Prostate gland (tissue), 2 donors: ENCODE data around the gene PRIMA1. TPM values are rescaled to one million over a fixed set of nuclear protein-coding genes. Genes with fewer than 3 reads are reported as not detected.

ENCODE experiments used
- DNase-seq: peaks from one replicate; pipeline ENCODE4 v3.0.0-alpha.2; 2019; ENCODE audit warnings: low spot score
- H3K27ac ChIP-seq, 2 donors: fragments of 200-600 bp; sonication (generic); 2 replicates each; pipeline ENCODE4 v1.5.1; 2017 to 2019
- H3K27me3 ChIP-seq: fragments of 200-600 bp; sonication (generic); replicated peaks from 2 replicates; pipeline ENCODE4 v1.5.1; 2019; ENCODE audit not compliant: insufficient read depth
- H3K36me3 ChIP-seq, 2 donors: fragments of 200-600 bp; sonication (generic); 1 replicate in 1 of 2; 2 replicates in 1 of 2; pipeline versions ENCODE4 v1.5.1 to v1.8.1; 2017 to 2019
- H3K4me1 ChIP-seq: fragments of 200-600 bp; sonication (generic); replicated peaks from 2 replicates; pipeline ENCODE4 v1.5.1; 2019
- H3K4me3 ChIP-seq, 2 donors: fragments of 200-600 bp; sonication (generic); 2 replicates each; pipeline ENCODE4 v1.5.1; 2017 to 2019
- H3K9me3 ChIP-seq: fragments of 200-600 bp; sonication (generic); 2 replicates; pipeline ENCODE4 v1.5.1; 2017
- CTCF ChIP-seq, 4 experiments: fragments of 200-600 bp in 2 of 4; fragments of 450-650 bp in 2 of 4; sonication (generic) in 2 of 4; IDR thresholded peaks; 1 replicate in 3 of 4; 2 replicates in 1 of 4; pipeline ENCODE4 v1.5.1; 2016 to 2019; ENCODE audit warnings: antibody characterized with exemption in 4 of 4, mild to moderate bottlenecking in 2 of 4, moderate library complexity in 2 of 4
- POLR2A ChIP-seq: fragments of 450-650 bp; IDR thresholded peaks from one replicate; pipeline ENCODE4 v1.6.1; 2016; ENCODE audit warnings: antibody characterized with exemption, mild to moderate bottlenecking
- POLR2AphosphoS5 ChIP-seq: sonication (generic); formaldehyde crosslinking; IDR thresholded peaks from one replicate; pipeline ENCODE4 v1.6.1; 2017; ENCODE audit warnings: antibody characterized with exemption
- WGBS: methylation state at CpG from one replicate; pipeline ENCODE4 v1.1.5; 2018; 5-methylcytosine and 5-hydroxymethylcytosine counted together
- intact Hi-C: fragments of 100-400 bp; cut with DNase I; formaldehyde crosslinking; loops from one replicate; pipeline ENCODE4 v1.14.2; 2022
- total RNA-seq, 2 donors: library from RNA; depleted of rRNA; stranded (reverse); fragments of >200 nt; gene quantifications; one replicate each; pipeline ENCODE4 v1.1.0, GENCODE V29; 2016

The PRIMA1 gene
- total RNA-seq, 2 donors from 2014 or later, result 3.6 to 9.8 TPM

- WGBS, result 83% methylated on average over 1 of the region's 1 CpG
- no peaks in the 10 kb centered on the region for H3K36me3 ChIP-seq
- no peak for DNase-seq
- H3K4me3 ChIP-seq, result no peak overlapping the region
- H3K27ac ChIP-seq, result no peak overlapping the region
- H3K9me3 ChIP-seq, result no peaks in the 10 kb centered on the region
- no peak for TF ChIP-seq POLR2AphosphoS5
- TF ChIP-seq CTCF (IDR thresholded peaks at IDR 0.05), result no peak
- no peak for TF ChIP-seq POLR2A
- H3K27me3 ChIP-seq, result no peaks in the 10 kb centered on the region
- H3K4me1 ChIP-seq, result no peaks in the 10 kb centered on the region
- intact Hi-C loops, result no loop called here
These were observed 113.9 kb downstream of the PRIMA1 start for GRCh38 chr14:93674343-93674742.

- no peaks in the 10 kb centered on the region for H3K9me3 ChIP-seq
- no peak overlapping the region for H3K4me3 ChIP-seq
- WGBS, result 74% methylated on average over 4 of the region's 4 CpGs
- intact Hi-C loops, result no loop called here
- H3K27me3 ChIP-seq, result no peaks in the 10 kb centered on the region
- no peak for TF ChIP-seq POLR2AphosphoS5
- TF ChIP-seq CTCF (IDR thresholded peaks at IDR 0.05), result no peak
- TF ChIP-seq POLR2A, result no peak
- DNase-seq, result no peak
- H3K36me3 ChIP-seq, result no peaks in the 10 kb centered on the region
- H3K27ac ChIP-seq, result no peak overlapping the region
- H3K4me1 ChIP-seq, result no peaks in the 10 kb centered on the region
These were observed 118.7 kb downstream of the PRIMA1 start for GRCh38 chr14:93669632-93670031.

Other genes with a start within 250 kb of the PRIMA1 start
- 1 to 10 TPM in 1 of 2 donors, not detected in 1; 3.1 TPM for gene FAM181A, start 138.9 kb upstream of the PRIMA1 start, total RNA-seq
- 10 to 100 TPM; 10.3 to 17.4 TPM for gene ASB2, start 188.1 kb upstream of the PRIMA1 start, total RNA-seq
- gene CCDC197, start 208.8 kb upstream of the PRIMA1 start, total RNA-seq, result not detected
- gene OTUB2, start 237.9 kb upstream of the PRIMA1 start, total RNA-seq, result 1 to 10 TPM; 1.5 to 3.0 TPM